ENCODE results near the gene ABLIM1. TPM values are rescaled to one million over a fixed set of nuclear protein-coding genes. Genes with fewer than 3 reads are reported as not detected.

ABLIM1 gene
- total RNA-seq, 1 donor from 2014 or later: 105 TPM

DNA sequence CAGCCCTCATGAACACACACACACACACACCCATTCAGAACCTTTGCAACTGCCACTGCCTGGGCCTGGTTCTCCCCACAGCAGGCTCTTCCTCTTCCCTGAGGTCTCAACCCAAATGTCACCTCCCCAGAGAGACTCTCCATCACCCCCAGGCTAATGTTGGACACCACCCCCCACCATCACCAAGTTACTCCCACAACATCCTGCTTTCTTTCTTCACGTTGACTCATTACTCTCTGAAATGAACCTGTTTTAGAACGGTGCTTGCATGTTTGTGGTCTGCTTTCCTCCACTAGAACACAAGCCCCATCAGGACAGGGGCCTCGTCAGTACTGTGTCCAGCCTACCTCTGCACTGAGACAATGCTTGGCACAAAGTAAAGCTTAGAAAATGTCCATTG is 269.8 kb downstream of the ABLIM1 start:
- H3K9me3 Mint-ChIP-seq: no peaks in the 10 kb centered on the region
- no peak for DNase-seq (ENCODE audit: low spot score in 2 of 2, unreplicated experiment in 2 of 2)
- H3K4me1 Mint-ChIP-seq: peaks cover 5% of the 10 kb centered on the region
- H3K27me3 Mint-ChIP-seq (ENCODE audit: low read depth): no peaks in the 10 kb centered on the region
- no peak overlapping the region for H3K4me3 Mint-ChIP-seq
- TF ChIP-seq, protein P1, sequence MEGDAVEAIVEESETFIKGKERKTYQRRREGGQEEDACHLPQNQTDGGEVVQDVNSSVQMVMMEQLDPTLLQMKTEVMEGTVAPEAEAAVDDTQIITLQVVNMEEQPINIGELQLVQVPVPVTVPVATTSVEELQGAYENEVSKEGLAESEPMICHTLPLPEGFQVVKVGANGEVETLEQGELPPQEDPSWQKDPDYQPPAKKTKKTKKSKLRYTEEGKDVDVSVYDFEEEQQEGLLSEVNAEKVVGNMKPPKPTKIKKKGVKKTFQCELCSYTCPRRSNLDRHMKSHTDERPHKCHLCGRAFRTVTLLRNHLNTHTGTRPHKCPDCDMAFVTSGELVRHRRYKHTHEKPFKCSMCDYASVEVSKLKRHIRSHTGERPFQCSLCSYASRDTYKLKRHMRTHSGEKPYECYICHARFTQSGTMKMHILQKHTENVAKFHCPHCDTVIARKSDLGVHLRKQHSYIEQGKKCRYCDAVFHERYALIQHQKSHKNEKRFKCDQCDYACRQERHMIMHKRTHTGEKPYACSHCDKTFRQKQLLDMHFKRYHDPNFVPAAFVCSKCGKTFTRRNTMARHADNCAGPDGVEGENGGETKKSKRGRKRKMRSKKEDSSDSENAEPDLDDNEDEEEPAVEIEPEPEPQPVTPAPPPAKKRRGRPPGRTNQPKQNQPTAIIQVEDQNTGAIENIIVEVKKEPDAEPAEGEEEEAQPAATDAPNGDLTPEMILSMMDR (IDR thresholded peaks at IDR 0.05; ENCODE audit: unreplicated experiment): no peak
- no peaks in the 10 kb centered on the region for H3K36me3 Mint-ChIP-seq
- H3K27ac Mint-ChIP-seq: no peak overlapping the region

DNA sequence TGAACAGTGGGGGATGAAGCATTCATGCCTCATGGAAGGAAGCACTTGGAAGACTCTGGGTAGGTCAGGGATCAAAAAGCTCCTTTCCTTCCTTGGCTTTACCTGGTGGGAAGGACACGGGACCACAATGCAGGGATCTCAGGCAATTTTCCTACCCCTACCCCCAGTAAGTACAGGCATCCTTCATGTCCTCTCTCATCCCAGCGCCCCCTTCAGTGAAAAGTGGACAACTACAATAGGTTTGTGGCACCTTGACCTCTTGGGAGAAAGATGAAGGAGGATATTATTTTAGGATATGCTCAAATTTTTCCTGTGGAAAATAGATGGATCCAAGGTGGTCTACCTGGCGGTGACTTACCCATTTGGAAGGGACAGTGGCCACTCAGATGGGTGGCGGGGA is 270.3 kb downstream of the ABLIM1 start:
- TF ChIP-seq, protein P1 (IDR thresholded peaks at IDR 0.05; ENCODE audit: unreplicated experiment): peak; percentile 16
- no peaks in the 10 kb centered on the region for H3K27me3 Mint-ChIP-seq (ENCODE audit: low read depth)
- no peaks in the 10 kb centered on the region for H3K36me3 Mint-ChIP-seq
- peaks cover 4% of the 10 kb centered on the region for H3K4me1 Mint-ChIP-seq
- no peak overlapping the region for H3K4me3 Mint-ChIP-seq
- no peak overlapping the region for H3K27ac Mint-ChIP-seq
- DNase-seq (ENCODE audit: low spot score in 2 of 2, unreplicated experiment in 2 of 2): no peak
- no peaks in the 10 kb centered on the region for H3K9me3 Mint-ChIP-seq

DNA sequence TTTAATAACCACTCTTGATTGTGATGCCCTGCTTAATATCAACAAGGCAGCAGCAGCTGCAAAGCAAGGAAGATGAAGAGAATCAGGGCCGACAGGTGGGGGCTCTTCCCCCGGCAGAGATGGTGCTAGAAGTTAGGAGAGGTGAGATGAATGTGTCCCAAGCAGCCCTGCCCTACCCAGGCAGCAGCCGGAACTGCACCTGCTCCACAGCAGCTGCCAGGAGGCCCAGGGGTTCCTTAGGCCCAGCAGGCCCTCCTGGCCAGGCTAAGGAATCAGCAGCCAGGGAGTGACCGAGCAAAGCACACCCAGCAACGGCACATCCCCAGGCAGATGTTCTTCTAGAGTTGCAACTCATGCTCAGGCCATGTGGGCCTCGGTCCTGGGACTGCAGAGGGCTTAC is 271.6 kb downstream of the ABLIM1 start:
- Mint-ChIP-seq H3K27ac (no peak overlapping the region), H3K4me1 (no peaks in the 10 kb centered on the region), H3K36me3 (no peaks in the 10 kb centered on the region), H3K9me3 (no peaks in the 10 kb centered on the region), H3K27me3 (ENCODE audit: low read depth) (no peaks in the 10 kb centered on the region), H3K4me3 (no peak overlapping the region)
- TF ChIP-seq, protein P1 (IDR thresholded peaks at IDR 0.05; ENCODE audit: unreplicated experiment): no peak
- DNase-seq (ENCODE audit: low spot score in 2 of 2, unreplicated experiment in 2 of 2): no peak

DNA sequence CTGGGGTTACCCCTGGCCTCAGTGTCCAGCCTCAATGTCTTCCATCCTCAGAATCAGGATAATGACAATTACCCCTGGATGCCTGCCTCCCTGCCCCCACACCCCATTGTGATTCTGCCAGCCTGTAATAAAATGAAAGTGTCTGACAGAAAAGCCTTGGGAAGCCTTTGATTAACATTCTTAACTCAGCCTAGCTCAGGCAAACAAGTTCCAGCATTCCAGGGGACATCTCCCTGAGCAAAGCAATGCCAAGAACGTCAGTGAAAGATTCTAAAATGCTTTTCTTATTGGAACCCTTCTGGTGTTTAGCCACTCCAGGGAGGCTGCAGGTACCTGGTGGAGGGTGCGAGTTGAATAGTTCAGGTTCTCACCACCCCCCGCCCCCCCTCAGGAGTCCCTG is 272.5 kb downstream of the ABLIM1 start:
- Mint-ChIP-seq H3K9me3 (peaks cover 1% of the 10 kb centered on the region), H3K36me3 (no peaks in the 10 kb centered on the region), H3K27me3 (ENCODE audit: low read depth) (no peaks in the 10 kb centered on the region), H3K27ac (no peak overlapping the region), H3K4me1 (no peaks in the 10 kb centered on the region), H3K4me3 (no peak overlapping the region)
- DNase-seq (ENCODE audit: low spot score in 2 of 2, unreplicated experiment in 2 of 2): no peak
- TF ChIP-seq, protein P1 (IDR thresholded peaks at IDR 0.05; ENCODE audit: unreplicated experiment): no peak

DNA sequence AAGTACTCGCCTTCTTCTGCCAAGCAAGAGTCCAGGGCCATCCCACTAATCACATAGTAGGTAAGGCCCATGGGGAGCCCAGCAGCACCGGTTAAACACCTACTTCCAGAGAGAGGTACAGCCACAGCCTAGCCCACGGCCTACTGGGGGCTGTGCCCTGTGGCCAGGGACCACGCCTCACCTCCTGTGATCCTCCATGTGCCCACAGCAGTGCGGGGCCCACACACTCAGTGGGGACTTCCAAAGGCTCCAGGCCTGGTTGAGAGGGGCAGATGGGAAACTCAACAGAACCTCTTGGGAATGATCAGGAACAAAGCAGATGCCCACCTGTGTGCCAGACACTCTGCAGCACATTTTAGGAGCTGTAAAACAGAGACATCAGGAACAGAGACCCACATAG is 273.5 kb downstream of the ABLIM1 start:
- H3K9me3 Mint-ChIP-seq: peaks cover 6% of the 10 kb centered on the region
- TF ChIP-seq, protein P1 (IDR thresholded peaks at IDR 0.05; ENCODE audit: unreplicated experiment): no peak
- DNase-seq (ENCODE audit: low spot score in 2 of 2, unreplicated experiment in 2 of 2): no peak
- H3K4me3 Mint-ChIP-seq: no peak overlapping the region
- H3K27ac Mint-ChIP-seq: no peak overlapping the region
- no peaks in the 10 kb centered on the region for H3K27me3 Mint-ChIP-seq (ENCODE audit: low read depth)
- H3K36me3 Mint-ChIP-seq: no peaks in the 10 kb centered on the region
- peaks cover 2% of the 10 kb centered on the region for H3K4me1 Mint-ChIP-seq

DNA sequence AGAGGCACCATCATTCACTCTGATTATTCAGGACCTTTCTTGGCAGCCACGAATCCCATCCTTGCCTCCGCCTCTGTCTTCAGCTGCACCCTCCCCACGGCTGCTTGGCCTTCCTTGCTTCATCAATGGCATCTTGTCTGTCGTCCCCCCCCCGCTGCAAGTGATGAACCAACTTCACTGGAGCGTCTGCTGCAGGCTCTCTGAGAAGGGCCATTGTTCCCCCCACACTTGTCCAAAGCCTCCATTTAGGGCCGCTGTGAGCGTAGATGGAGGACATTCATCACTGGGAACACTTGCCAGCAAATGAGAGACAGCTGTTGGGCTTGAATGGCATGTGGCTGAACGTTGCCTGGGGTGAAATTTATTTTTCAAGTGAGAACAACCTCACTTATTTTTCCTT is 273.9 kb downstream of the ABLIM1 start:
- no peaks in the 10 kb centered on the region for H3K36me3 Mint-ChIP-seq
- TF ChIP-seq, protein P1 (IDR thresholded peaks at IDR 0.05; ENCODE audit: unreplicated experiment): no peak
- peaks cover 6% of the 10 kb centered on the region for H3K9me3 Mint-ChIP-seq
- DNase-seq (ENCODE audit: low spot score in 2 of 2, unreplicated experiment in 2 of 2): no peak
- no peak overlapping the region for H3K27ac Mint-ChIP-seq
- H3K27me3 Mint-ChIP-seq (ENCODE audit: low read depth): no peaks in the 10 kb centered on the region
- no peak overlapping the region for H3K4me3 Mint-ChIP-seq
- H3K4me1 Mint-ChIP-seq: peaks cover 2% of the 10 kb centered on the region
